ENCODE data around the gene LDB2.

The LDB2 gene

DNA sequence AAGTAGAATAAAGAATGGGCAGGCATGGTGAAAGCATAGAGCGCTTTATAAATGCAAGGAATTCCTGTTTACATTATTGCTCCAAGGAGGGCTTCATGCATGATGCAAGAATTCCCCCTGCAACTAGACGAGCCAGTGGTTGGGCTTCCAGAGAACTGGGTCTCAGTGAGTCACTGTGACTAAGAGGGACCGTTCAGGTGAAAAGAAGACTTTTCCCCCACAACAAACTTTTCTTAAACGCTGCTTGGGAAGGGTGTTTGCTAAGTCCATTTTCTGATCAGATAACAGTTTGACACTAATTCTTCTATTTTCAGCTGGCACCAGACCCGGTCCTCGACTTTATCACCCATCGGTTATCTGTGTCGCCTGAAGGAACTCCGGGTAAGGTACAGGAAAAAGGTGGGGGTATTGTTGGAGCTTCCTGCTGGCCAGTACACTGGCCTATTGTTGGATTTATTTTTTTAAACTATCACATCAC, 40.1 kb downstream of the LDB2 start:
- H3K27me3 ChIP-seq (ENCODE audit: control insufficient read depth, insufficient read depth, low read length) = no peaks in the 10 kb centered on the region
- no peaks in the 10 kb centered on the region for H3K36me3 ChIP-seq (ENCODE audit: control insufficient read depth, insufficient read depth, low read length)
- H3K9me3 ChIP-seq (ENCODE audit: control insufficient read depth, insufficient read depth, low read length) = no peaks in the 10 kb centered on the region
- H3K4me3 ChIP-seq (ENCODE audit: low read depth, low read length) = no peak overlapping the region
- peaks cover 19% of the 10 kb centered on the region for H3K4me1 ChIP-seq (ENCODE audit: control insufficient read depth, insufficient read depth, low read length)
- H3K9ac ChIP-seq (ENCODE audit: low read depth, low read length) = no peak overlapping the region

GRCh38 chr4:16857425-16857824, 41.0 kb downstream of the LDB2 start:
- H3K27me3 ChIP-seq (ENCODE audit: control insufficient read depth, insufficient read depth, low read length) = no peaks in the 10 kb centered on the region
- H3K36me3 ChIP-seq (ENCODE audit: control insufficient read depth, insufficient read depth, low read length) = no peaks in the 10 kb centered on the region
- peaks cover 13% of the 10 kb centered on the region for H3K4me1 ChIP-seq (ENCODE audit: control insufficient read depth, insufficient read depth, low read length)
- H3K9me3 ChIP-seq (ENCODE audit: control insufficient read depth, insufficient read depth, low read length) = no peaks in the 10 kb centered on the region
- H3K4me3 ChIP-seq (ENCODE audit: low read depth, low read length) = no peak overlapping the region
- no peak overlapping the region for H3K9ac ChIP-seq (ENCODE audit: low read depth, low read length)

- H3K27me3 ChIP-seq (ENCODE audit: control insufficient read depth, insufficient read depth, low read length) = no peaks in the 10 kb centered on the region
- no peaks in the 10 kb centered on the region for H3K36me3 ChIP-seq (ENCODE audit: control insufficient read depth, insufficient read depth, low read length)
- no peaks in the 10 kb centered on the region for H3K9me3 ChIP-seq (ENCODE audit: control insufficient read depth, insufficient read depth, low read length)
- H3K4me1 ChIP-seq (ENCODE audit: control insufficient read depth, insufficient read depth, low read length) = peaks cover 4% of the 10 kb centered on the region
- no peak overlapping the region for H3K9ac ChIP-seq (ENCODE audit: low read depth, low read length)
- no peak overlapping the region for H3K4me3 ChIP-seq (ENCODE audit: low read depth, low read length)
Observed at GRCh38 chr4:16853640-16854039, 44.8 kb downstream of the LDB2 start.

DNA sequence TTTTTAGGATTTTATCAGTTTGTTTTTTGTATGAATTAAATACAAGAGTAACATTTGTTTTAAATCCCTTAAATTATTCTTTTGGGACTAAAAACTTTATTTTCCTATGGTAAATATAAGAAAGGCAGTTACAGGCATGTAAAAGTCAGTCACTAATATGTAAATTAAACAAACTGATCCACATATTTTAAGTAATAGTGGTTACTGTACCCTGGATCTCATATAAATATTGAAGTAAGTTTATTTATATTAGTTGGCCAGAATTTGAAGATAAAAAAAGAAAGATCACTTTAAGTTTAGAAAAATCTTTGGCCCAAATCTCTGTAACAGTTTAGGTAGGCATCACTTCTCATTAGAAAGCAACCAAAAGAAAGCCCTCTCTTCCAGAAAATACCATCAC, 45.8 kb downstream of the LDB2 start:
- Histone ChIP-seq H3K9ac (ENCODE audit: low read depth, low read length) (no peak overlapping the region), H3K4me3 (ENCODE audit: low read depth, low read length) (no peak overlapping the region), H3K4me1 (ENCODE audit: control insufficient read depth, insufficient read depth, low read length) (no peaks in the 10 kb centered on the region), H3K36me3 (ENCODE audit: control insufficient read depth, insufficient read depth, low read length) (no peaks in the 10 kb centered on the region), H3K9me3 (ENCODE audit: control insufficient read depth, insufficient read depth, low read length) (no peaks in the 10 kb centered on the region), H3K27me3 (ENCODE audit: control insufficient read depth, insufficient read depth, low read length) (no peaks in the 10 kb centered on the region)

DNA sequence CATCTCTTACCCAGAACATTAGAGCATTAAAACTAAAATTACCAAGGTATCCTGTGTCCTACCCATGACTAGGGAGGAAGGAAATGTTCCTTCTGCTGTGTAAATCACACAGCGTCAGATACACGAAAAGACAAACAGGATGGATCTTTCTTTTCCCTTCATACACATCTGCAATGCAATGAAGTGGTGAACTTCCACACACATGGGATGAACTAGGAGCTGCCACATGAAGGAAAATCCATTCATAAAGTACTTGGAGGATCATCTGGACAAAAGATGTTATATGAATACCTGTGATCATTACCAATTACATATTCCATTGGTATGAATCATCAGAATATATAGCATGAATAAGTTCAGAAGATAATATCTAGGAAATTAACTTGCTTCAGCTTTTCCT, 46.2 kb downstream of the LDB2 start:
- H3K9ac ChIP-seq (ENCODE audit: low read depth, low read length) = no peak overlapping the region
- H3K36me3 ChIP-seq (ENCODE audit: control insufficient read depth, insufficient read depth, low read length) = no peaks in the 10 kb centered on the region
- no peaks in the 10 kb centered on the region for H3K27me3 ChIP-seq (ENCODE audit: control insufficient read depth, insufficient read depth, low read length)
- H3K4me1 ChIP-seq (ENCODE audit: control insufficient read depth, insufficient read depth, low read length) = peaks cover under 1% of the 10 kb centered on the region
- no peak overlapping the region for H3K4me3 ChIP-seq (ENCODE audit: low read depth, low read length)
- H3K9me3 ChIP-seq (ENCODE audit: control insufficient read depth, insufficient read depth, low read length) = no peaks in the 10 kb centered on the region

GRCh38 chr4:16846540-16847117, 51.8 kb downstream of the LDB2 start:
- H3K27me3 ChIP-seq (ENCODE audit: control insufficient read depth, insufficient read depth, low read length) = no peaks in the 10 kb centered on the region
- no peaks in the 10 kb centered on the region for H3K36me3 ChIP-seq (ENCODE audit: control insufficient read depth, insufficient read depth, low read length)
- no peaks in the 10 kb centered on the region for H3K9me3 ChIP-seq (ENCODE audit: control insufficient read depth, insufficient read depth, low read length)
- no peak overlapping the region for H3K4me3 ChIP-seq (ENCODE audit: low read depth, low read length)
- peaks cover 28% of the 10 kb centered on the region for H3K4me1 ChIP-seq (ENCODE audit: control insufficient read depth, insufficient read depth, low read length)
- H3K9ac ChIP-seq (ENCODE audit: low read depth, low read length) = no peak overlapping the region

- Histone ChIP-seq H3K27me3 (ENCODE audit: control insufficient read depth, insufficient read depth, low read length) (no peaks in the 10 kb centered on the region), H3K9ac (ENCODE audit: low read depth, low read length) (no peak overlapping the region)
Observed at GRCh38 chr4:16844816-16845586, 53.4 kb downstream of the LDB2 start.

DNA sequence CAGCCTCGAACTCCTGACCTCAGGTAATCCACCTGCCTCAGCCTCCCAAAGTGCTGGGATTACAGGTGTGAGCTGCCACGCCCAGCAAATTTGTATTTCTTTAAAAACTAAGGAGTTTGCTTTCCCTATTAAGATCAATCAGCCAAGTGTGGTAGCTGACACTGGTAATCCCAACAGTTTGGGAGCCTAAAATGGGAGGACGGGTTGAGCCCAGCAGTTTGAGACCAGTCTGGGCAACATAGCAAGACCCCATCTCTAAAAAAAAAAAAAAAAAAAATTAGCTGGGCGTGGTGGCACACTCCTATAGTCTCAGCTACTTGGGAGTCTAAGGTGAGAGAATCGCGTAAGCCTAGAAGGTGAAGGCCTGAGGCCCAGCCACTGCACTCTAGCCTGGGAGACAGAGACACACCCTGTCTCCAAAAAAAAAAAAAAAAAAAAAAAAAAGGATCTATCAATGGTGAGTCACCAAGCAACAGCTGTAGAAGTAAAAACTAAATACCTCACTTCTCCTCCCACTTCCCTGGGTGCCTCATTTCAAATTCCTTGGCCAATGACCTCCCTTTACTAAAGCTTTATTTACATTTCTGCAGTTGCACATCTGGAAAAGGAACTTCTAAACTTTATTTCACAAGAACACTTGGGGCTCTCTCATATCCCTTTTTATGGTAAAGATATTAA, 54.5 kb downstream of the LDB2 start:
- H3K27me3 ChIP-seq (ENCODE audit: control insufficient read depth, insufficient read depth, low read length) = no peaks in the 10 kb centered on the region
- H3K9me3 ChIP-seq (ENCODE audit: control insufficient read depth, insufficient read depth, low read length) = no peaks in the 10 kb centered on the region
- H3K36me3 ChIP-seq (ENCODE audit: control insufficient read depth, insufficient read depth, low read length) = no peaks in the 10 kb centered on the region
- H3K4me3 ChIP-seq (ENCODE audit: low read depth, low read length) = no peak overlapping the region
- H3K9ac ChIP-seq (ENCODE audit: low read depth, low read length) = no peak overlapping the region
- peaks cover 28% of the 10 kb centered on the region for H3K4me1 ChIP-seq (ENCODE audit: control insufficient read depth, insufficient read depth, low read length)

More at GRCh38 chr4:16844816-16845586, 53.4 kb downstream of the LDB2 start:
- no peak overlapping the region for H3K4me3 ChIP-seq (ENCODE audit: low read depth, low read length)
- H3K9me3 ChIP-seq (ENCODE audit: control insufficient read depth, insufficient read depth, low read length) = no peaks in the 10 kb centered on the region
- no peaks in the 10 kb centered on the region for H3K36me3 ChIP-seq (ENCODE audit: control insufficient read depth, insufficient read depth, low read length)
- H3K4me1 ChIP-seq (ENCODE audit: control insufficient read depth, insufficient read depth, low read length) = peaks cover 28% of the 10 kb centered on the region

- H3K27me3 ChIP-seq (ENCODE audit: control insufficient read depth, insufficient read depth, low read length) = no peaks in the 10 kb centered on the region
- H3K9ac ChIP-seq (ENCODE audit: low read depth, low read length) = no peak overlapping the region
- no peak overlapping the region for H3K4me3 ChIP-seq (ENCODE audit: low read depth, low read length)
Observed at GRCh38 chr4:16838226-16838875, 60.1 kb downstream of the LDB2 start.

DNA sequence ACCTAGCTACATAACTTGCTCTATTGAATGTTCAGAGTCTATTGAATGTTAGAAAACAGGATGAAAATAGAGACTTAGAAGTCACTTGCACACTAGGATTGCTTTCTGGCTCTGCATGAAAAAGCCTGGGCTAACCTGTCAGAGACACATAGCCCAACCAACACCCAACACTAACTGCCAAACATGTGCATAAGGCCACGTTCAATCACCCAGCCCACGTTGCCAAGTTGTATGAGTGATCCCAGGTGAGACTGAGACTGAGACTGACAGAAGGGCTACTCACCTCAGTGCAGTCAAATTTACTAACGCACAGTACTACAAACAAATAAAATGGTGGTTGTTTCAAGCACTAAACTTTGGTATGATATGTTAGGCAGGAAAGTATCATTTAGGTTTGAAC, 61.0 kb downstream of the LDB2 start:
- H3K4me3 ChIP-seq (ENCODE audit: low read depth, low read length) = no peak overlapping the region
- H3K4me1 ChIP-seq (ENCODE audit: control insufficient read depth, insufficient read depth, low read length) = peaks cover 7% of the 10 kb centered on the region
- no peaks in the 10 kb centered on the region for H3K9me3 ChIP-seq (ENCODE audit: control insufficient read depth, insufficient read depth, low read length)
- H3K9ac ChIP-seq (ENCODE audit: low read depth, low read length) = no peak overlapping the region
- H3K36me3 ChIP-seq (ENCODE audit: control insufficient read depth, insufficient read depth, low read length) = no peaks in the 10 kb centered on the region
- no peaks in the 10 kb centered on the region for H3K27me3 ChIP-seq (ENCODE audit: control insufficient read depth, insufficient read depth, low read length)

More at GRCh38 chr4:16838226-16838875, 60.1 kb downstream of the LDB2 start:
- Histone ChIP-seq H3K36me3 (ENCODE audit: control insufficient read depth, insufficient read depth, low read length) (no peaks in the 10 kb centered on the region), H3K9me3 (ENCODE audit: control insufficient read depth, insufficient read depth, low read length) (no peaks in the 10 kb centered on the region), H3K4me1 (ENCODE audit: control insufficient read depth, insufficient read depth, low read length) (peaks cover 7% of the 10 kb centered on the region)

GRCh38 chr4:16836324-16836723, 62.1 kb downstream of the LDB2 start:
- no peaks in the 10 kb centered on the region for H3K9me3 ChIP-seq (ENCODE audit: control insufficient read depth, insufficient read depth, low read length)
- no peaks in the 10 kb centered on the region for H3K27me3 ChIP-seq (ENCODE audit: control insufficient read depth, insufficient read depth, low read length)
- no peaks in the 10 kb centered on the region for H3K36me3 ChIP-seq (ENCODE audit: control insufficient read depth, insufficient read depth, low read length)
- H3K4me1 ChIP-seq (ENCODE audit: control insufficient read depth, insufficient read depth, low read length) = peaks cover 3% of the 10 kb centered on the region
- no peak overlapping the region for H3K9ac ChIP-seq (ENCODE audit: low read depth, low read length)
- no peak overlapping the region for H3K4me3 ChIP-seq (ENCODE audit: low read depth, low read length)

All from iPS-15b (cell line).